ENCODE results near the gene SIPA1.
"Not testable (repeated sequence)": the region's sequence is repeated elsewhere in the genome, so short reads cannot be mapped to it uniquely, and the experiment has no call there.

The SIPA1 gene

DNA sequence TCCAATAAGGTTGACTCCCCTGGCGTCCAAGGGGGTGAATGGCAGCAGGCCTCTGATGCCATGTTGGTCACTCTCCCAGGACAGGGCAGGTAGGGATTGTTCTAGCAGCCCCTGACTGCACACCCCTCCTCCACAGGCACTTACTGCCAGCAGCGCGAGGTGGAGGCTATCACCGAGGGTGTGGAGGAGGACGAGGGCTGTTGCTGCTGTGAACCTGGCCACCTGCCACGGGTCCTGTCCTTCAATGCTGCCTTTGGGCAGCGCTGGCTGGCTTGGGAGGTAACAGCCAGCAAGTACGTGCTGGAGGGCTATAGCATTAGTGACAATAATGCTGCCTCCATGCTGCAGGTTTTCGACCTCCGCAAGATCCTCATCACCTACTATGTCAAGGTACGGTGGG lies 7.7 kb upstream of the SIPA1 start:
- H3K4me1 ChIP-seq (ENCODE audit: control insufficient read depth, insufficient read depth, low read length): no peaks in the 10 kb centered on the region
- H3K9me3 ChIP-seq (ENCODE audit: control insufficient read depth, low read length): no peaks in the 10 kb centered on the region
- no peak overlapping the region for H3K4me3 ChIP-seq (ENCODE audit: low read length)
- no peak overlapping the region for H3K9ac ChIP-seq (ENCODE audit: low read length)
- no peak for DNase-seq (ENCODE audit: low read depth)
- no peaks in the 10 kb centered on the region for H3K27me3 ChIP-seq (replicated peaks; ENCODE audit: control insufficient read depth, insufficient read depth, low read length)
- peaks cover 77% of the 10 kb centered on the region for H3K36me3 ChIP-seq (ENCODE audit: control insufficient read depth, insufficient read depth, low read length, severe bottlenecking)

DNA sequence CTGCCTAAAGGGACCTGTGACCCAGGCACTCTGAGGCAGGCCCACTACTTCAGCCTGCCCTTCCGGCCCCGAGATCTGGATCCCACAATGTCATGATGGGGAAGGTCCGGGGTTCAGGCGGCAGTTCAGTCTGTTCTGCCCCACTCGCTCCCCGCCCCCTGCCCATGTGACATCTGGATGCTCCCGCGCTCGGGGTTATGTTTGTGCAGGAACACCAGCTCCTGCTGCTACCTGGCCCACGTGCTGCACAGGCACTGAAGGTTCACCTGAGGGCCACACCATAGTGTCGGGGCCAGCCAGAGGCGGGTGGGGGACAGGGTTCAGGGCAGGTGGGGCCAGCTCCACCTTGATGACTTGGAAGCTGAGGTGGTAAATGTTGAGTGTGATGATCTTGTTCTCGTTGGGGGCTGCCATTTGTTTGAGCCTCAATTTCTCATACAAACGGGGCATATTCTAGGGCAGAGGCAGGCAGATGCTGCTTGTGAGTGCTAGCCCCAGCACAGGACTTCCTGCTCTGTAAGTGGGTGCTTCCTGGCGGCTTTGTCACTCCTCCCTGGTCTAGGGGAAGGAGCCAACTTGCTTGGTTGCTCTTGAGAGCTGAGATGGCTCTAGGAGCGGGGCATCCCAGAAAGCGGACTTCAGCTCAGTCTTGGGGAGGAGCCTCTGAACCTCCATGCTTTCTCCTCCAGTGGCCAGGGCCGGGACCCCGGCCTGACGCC lies 4.4 kb upstream of the SIPA1 start:
- DNase-seq (ENCODE audit: low read depth): no peak
- H3K9me3 ChIP-seq (ENCODE audit: control insufficient read depth, low read length): no peaks in the 10 kb centered on the region
- peaks cover 10% of the 10 kb centered on the region for H3K4me1 ChIP-seq (ENCODE audit: control insufficient read depth, insufficient read depth, low read length)
- H3K4me3 ChIP-seq (ENCODE audit: low read length): no peak overlapping the region
- H3K9ac ChIP-seq (ENCODE audit: low read length): no peak overlapping the region
- H3K36me3 ChIP-seq (ENCODE audit: control insufficient read depth, insufficient read depth, low read length, severe bottlenecking): peaks cover 64% of the 10 kb centered on the region
- H3K27me3 ChIP-seq (replicated peaks; ENCODE audit: control insufficient read depth, insufficient read depth, low read length): no peaks in the 10 kb centered on the region

DNA sequence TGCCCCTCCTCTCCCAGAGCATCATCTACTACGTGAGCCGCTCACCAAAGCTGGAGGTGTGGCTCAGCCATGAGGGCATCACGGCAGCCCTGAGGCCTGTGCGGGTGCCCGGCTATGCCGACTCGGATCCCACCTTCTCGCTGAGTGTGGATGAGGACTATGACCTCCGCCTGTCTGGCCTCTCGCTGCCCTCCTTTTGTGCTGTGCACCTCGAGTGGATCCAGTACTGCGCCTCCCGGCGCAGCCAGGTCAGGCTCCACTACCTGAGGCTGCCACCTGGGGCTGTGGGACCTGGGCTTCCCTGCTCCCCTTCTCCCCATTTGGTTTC lies 3.8 kb upstream of the SIPA1 start:
- Histone ChIP-seq H3K9ac (ENCODE audit: low read length) (no peak overlapping the region), H3K27me3 (replicated peaks; ENCODE audit: control insufficient read depth, insufficient read depth, low read length) (no peaks in the 10 kb centered on the region), H3K36me3 (ENCODE audit: control insufficient read depth, insufficient read depth, low read length, severe bottlenecking) (peaks cover 59% of the 10 kb centered on the region), H3K4me1 (ENCODE audit: control insufficient read depth, insufficient read depth, low read length) (peaks cover 13% of the 10 kb centered on the region), H3K9me3 (ENCODE audit: control insufficient read depth, low read length) (no peaks in the 10 kb centered on the region), H3K4me3 (ENCODE audit: low read length) (no peak overlapping the region)
- no peak for DNase-seq (ENCODE audit: low read depth)

DNA sequence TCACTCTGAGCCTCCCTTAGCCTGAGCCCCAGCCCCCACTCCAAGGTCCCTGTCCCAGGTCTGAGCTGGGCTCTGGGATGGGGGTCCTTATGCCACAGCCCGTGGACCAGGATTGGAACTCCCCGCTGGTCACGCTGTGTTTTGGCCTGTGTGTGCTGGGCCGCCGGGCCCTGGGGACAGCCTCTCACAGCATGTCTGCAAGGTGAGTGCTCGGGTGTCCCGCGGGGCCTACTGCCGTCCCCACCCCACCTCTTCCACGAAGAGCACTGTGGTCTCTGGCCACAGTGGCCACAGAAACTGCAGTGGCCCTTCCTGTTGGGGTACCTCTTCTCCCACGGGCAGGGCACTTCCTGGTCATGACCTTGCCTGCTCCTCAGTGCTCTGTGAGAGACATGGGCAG lies 3.5 kb upstream of the SIPA1 start:
- no peaks in the 10 kb centered on the region for H3K27me3 ChIP-seq (replicated peaks; ENCODE audit: control insufficient read depth, insufficient read depth, low read length)
- no peak for DNase-seq (ENCODE audit: low read depth)
- no peak overlapping the region for H3K4me3 ChIP-seq (ENCODE audit: low read length)
- peaks cover 55% of the 10 kb centered on the region for H3K36me3 ChIP-seq (ENCODE audit: control insufficient read depth, insufficient read depth, low read length, severe bottlenecking)
- H3K4me1 ChIP-seq (ENCODE audit: control insufficient read depth, insufficient read depth, low read length): peaks cover 13% of the 10 kb centered on the region
- H3K9me3 ChIP-seq (ENCODE audit: control insufficient read depth, low read length): no peaks in the 10 kb centered on the region
- H3K9ac ChIP-seq (ENCODE audit: low read length): no peak overlapping the region

DNA sequence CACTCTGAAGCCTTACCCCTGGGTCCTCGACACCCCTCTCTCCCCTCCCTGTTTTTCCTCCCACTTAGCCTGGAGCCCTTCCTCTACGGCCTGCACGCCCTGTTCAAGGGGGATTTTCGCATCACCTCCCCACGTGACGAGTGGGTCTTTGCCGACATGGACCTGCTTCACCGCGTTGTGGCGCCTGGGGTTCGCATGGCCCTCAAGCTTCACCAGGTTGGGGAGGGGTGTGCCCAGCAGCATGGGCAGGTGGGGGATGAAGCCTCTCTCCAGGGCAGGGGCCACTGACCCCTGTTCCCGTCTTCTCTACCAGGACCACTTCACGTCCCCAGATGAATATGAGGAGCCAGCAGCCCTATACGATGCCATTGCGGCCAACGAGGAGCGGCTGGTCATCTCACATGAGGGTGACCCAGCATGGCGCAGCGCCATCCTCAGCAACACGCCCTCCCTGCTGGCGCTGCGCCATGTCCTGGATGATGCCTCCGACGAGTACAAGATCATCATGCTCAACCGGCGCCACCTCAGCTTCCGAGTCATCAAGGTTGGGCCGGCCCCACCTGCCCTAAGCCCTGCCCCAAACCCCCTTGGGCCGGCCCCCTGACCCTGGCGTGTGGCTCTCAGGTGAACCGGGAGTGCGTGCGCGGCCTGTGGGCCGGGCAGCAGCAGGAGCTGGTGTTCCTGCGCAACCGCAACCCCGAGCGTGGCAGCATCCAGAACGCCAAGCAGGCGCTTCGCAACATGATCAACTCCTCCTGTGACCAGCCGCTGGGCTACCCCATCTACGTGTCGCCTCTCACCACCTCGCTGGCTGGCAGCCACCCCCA lies 2.8 kb upstream of the SIPA1 start:
- H3K9me3 ChIP-seq (ENCODE audit: control insufficient read depth, low read length): no peaks in the 10 kb centered on the region
- peaks cover 13% of the 10 kb centered on the region for H3K4me1 ChIP-seq (ENCODE audit: control insufficient read depth, insufficient read depth, low read length)
- H3K4me3 ChIP-seq (ENCODE audit: low read length): no peak overlapping the region
- no peak for DNase-seq (ENCODE audit: low read depth)
- H3K36me3 ChIP-seq (ENCODE audit: control insufficient read depth, insufficient read depth, low read length, severe bottlenecking): peaks cover 48% of the 10 kb centered on the region
- H3K9ac ChIP-seq (ENCODE audit: low read length): no peak overlapping the region
- no peaks in the 10 kb centered on the region for H3K27me3 ChIP-seq (replicated peaks; ENCODE audit: control insufficient read depth, insufficient read depth, low read length)

DNA sequence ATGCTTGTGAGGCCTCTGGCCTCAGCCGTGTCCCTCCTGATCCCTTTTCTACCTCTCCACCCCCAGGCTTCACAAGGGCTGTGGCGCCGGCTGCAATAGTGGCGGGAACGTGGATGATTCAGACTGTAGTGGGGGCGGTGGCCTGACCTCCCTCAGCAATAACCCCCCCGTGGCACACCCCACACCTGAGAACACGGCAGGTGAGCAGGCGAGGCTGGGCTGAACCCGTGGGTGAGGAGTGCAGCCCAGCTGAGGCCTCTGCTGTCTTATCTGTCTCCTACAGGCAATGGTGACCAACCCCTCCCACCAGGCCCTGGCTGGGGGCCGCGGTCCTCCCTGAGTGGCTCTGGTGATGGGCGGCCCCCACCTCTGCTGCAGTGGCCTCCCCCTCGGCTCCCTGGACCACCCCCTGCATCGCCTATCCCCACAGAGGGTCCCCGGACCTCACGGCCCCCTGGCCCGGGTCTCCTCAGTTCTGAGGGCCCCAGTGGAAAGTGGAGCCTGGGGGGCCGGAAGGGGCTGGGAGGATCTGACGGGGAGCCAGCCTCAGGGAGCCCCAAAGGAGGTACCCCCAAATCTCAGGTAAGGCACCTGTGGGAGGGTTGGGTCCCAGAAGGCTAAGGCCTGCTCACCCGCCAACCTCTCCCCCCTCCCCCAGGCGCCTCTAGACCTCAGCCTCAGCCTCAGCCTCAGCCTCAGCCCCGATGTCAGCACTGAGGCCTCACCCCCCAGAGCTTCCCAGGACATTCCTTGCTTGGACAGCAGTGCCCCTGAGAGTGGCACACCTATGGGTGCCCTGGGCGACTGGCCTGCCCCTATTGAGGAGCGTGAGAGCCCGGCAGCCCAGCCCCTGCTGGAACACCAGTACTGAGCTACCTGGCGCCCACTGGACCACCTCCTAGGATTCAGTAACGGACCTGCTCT lies 1.5 kb upstream of the SIPA1 start:
- no peak for DNase-seq (ENCODE audit: low read depth)
- Histone ChIP-seq H3K36me3 (ENCODE audit: control insufficient read depth, insufficient read depth, low read length, severe bottlenecking) (peaks cover 37% of the 10 kb centered on the region), H3K9ac (ENCODE audit: low read length) (no peak overlapping the region)

DNA sequence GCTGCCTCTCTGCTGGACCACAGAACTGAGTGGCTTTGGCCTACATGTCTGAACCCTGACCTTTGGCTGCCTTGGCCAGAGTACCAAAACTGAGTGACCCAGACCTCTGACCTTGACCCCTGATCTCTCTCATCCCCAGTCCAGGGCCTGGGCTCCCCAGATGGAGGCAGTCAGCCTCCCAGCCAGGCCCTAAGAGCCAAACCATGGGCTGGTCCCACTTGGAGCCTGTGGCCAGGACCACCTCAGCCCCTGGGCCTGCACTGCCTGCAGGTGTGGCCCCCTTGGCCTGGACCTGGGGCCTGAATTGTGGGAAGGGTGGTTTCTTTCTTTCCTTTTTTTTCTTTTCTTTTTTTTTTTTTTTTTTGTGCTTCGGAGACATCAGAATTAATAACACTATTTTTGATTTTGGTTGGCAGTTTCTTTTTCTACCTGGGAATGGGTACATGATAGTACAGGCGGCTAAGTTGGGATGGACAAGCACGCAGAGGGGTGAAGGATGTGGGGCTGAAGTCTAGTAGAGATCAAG lies 806 bp upstream of the SIPA1 start:
- Histone ChIP-seq H3K36me3 (ENCODE audit: control insufficient read depth, insufficient read depth, low read length, severe bottlenecking) (peaks cover 31% of the 10 kb centered on the region), H3K4me1 (ENCODE audit: control insufficient read depth, insufficient read depth, low read length) (peaks cover 13% of the 10 kb centered on the region), H3K9me3 (ENCODE audit: control insufficient read depth, low read length) (no peaks in the 10 kb centered on the region), H3K4me3 (ENCODE audit: low read length) (no peak overlapping the region), H3K27me3 (replicated peaks; ENCODE audit: control insufficient read depth, insufficient read depth, low read length) (no peaks in the 10 kb centered on the region), H3K9ac (ENCODE audit: low read length) (peak overlapping the region; percentile 29)
- DNase-seq (ENCODE audit: low read depth): no peak

More for the DNA sequence above, 1.5 kb upstream of the SIPA1 start:
- Histone ChIP-seq H3K9me3 (ENCODE audit: control insufficient read depth, low read length) (no peaks in the 10 kb centered on the region), H3K27me3 (replicated peaks; ENCODE audit: control insufficient read depth, insufficient read depth, low read length) (no peaks in the 10 kb centered on the region), H3K4me1 (ENCODE audit: control insufficient read depth, insufficient read depth, low read length) (peaks cover 13% of the 10 kb centered on the region), H3K4me3 (ENCODE audit: low read length) (no peak overlapping the region)

DNA sequence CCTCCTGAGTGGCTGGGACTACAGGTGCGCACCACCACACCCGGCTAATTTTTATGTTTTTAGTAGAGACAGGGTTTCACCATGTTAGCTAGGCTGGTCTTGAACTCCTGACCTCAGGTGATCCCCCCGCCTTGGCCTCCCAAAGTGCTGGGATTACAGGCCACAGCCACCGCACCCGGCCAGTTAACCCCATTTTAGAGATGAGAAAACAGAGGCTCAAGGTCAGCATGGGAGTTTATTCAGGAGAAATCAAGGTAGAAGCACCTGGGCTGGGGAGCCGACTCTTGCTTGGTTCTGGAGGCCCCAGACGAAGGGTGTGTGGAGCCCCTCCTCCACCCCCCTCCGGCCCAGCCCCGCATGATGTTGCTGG lies 1.3 kb downstream of the SIPA1 start:
- Histone ChIP-seq H3K36me3 (ENCODE audit: control insufficient read depth, insufficient read depth, low read length, severe bottlenecking) (peaks cover 28% of the 10 kb centered on the region), H3K4me1 (ENCODE audit: control insufficient read depth, insufficient read depth, low read length) (peaks cover 13% of the 10 kb centered on the region)
- not testable (repeated sequence) for DNase-seq (ENCODE audit: low read depth); H3K9me3 ChIP-seq (ENCODE audit: control insufficient read depth, low read length); H3K9ac ChIP-seq (ENCODE audit: low read length); H3K4me3 ChIP-seq (ENCODE audit: low read length); H3K27me3 ChIP-seq (replicated peaks; ENCODE audit: control insufficient read depth, insufficient read depth, low read length)

DNA sequence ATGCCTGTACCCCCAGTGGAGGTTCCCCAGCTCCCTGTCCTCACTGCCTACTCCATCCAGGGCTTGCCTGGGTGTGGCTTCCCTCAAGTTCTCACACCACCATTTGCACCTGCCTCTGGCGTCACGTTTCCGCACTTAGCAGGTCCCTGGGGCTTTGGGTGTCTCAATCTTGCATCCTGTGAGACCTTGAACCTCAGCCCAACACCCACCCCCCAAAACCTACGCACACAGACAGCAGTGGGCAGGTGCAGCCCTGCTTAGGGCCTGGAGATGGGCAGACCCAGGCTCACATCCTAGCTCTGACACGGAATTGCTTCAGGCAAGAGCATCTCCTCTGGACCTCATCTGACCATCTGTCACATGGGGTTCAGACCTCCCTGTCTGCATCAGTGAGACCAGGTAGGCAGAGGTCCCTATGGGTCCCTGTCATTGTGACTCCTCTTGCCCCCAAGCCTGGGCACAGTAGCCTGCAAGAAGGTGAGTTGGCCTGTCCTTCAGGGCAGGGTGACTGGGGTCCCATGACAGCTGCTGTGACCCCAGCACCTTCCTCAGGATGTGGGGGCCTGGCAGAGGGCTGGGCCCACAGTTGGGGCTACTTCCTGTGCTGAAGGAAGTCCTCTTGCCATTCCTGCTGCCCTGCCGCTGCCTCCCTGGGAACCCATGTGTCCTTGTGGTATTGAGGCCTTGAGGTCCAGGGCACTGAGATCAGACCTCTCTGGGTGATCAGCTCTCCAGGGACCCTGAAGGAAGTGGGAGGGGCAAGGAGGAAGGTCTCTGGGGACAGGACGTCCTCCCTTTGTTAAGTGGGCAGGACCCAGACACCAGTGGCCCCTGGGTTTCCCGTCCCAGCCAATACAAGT lies 2.0 kb downstream of the SIPA1 start:
- Histone ChIP-seq H3K9ac (ENCODE audit: low read length) (no peak overlapping the region), H3K4me1 (ENCODE audit: control insufficient read depth, insufficient read depth, low read length) (peaks cover 13% of the 10 kb centered on the region)

DNA sequence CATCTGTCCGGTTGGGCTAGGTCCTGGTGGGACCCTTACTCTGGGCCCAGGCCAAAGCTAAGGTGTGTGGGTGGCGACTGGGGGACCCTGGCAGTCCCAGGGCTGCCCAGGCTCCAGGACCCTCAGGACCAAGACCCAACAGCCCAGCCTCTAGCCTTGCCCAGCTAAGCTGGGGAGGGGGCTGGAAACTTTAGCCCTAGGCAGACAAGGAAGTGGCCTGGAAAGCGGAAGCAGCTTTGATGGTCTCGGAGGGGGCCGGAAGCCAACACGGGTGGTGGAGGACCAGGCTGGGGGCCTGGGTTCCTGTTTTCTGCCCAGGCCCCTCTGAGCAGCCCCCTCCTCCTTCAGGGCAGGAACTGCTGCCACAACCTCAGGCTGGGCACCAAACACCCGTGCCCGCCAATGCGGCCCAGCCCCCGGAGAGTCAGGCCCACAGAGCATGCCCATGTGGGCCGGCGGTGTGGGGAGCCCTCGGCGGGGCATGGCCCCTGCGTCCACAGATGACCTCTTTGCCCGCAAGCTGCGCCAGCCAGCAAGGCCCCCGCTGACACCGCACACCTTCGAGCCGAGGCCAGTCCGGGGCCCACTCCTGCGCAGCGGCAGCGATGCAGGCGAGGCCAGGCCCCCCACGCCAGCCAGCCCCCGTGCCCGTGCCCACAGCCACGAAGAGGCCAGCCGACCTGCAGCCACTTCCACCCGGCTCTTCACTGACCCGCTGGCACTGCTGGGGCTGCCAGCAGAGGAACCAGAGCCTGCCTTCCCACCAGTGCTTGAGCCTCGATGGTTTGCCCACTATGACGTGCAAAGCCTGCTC lies 2.8 kb downstream of the SIPA1 start:
- H3K4me1 ChIP-seq (ENCODE audit: control insufficient read depth, insufficient read depth, low read length): peaks cover 13% of the 10 kb centered on the region
- DNase-seq (ENCODE audit: low read depth): no peak
- peaks cover 14% of the 10 kb centered on the region for H3K36me3 ChIP-seq (ENCODE audit: control insufficient read depth, insufficient read depth, low read length, severe bottlenecking)
- no peaks in the 10 kb centered on the region for H3K9me3 ChIP-seq (ENCODE audit: control insufficient read depth, low read length)
- no peaks in the 10 kb centered on the region for H3K27me3 ChIP-seq (replicated peaks; ENCODE audit: control insufficient read depth, insufficient read depth, low read length)
- H3K4me3 ChIP-seq (ENCODE audit: low read length): no peak overlapping the region
- H3K9ac ChIP-seq (ENCODE audit: low read length): no peak overlapping the region

More for the DNA sequence above, 2.0 kb downstream of the SIPA1 start:
- peaks cover 22% of the 10 kb centered on the region for H3K36me3 ChIP-seq (ENCODE audit: control insufficient read depth, insufficient read depth, low read length, severe bottlenecking)
- DNase-seq (ENCODE audit: low read depth): no peak
- H3K4me3 ChIP-seq (ENCODE audit: low read length): no peak overlapping the region
- no peaks in the 10 kb centered on the region for H3K9me3 ChIP-seq (ENCODE audit: control insufficient read depth, low read length)
- no peaks in the 10 kb centered on the region for H3K27me3 ChIP-seq (replicated peaks; ENCODE audit: control insufficient read depth, insufficient read depth, low read length)

Measured in adipocyte (in vitro differentiated cells).